Neural cell (in vitro differentiated cells): ENCODE measurements around the gene UIMC1. TPM values are rescaled to one million over a fixed set of nuclear protein-coding genes. Genes with fewer than 3 reads are reported as not detected.

Experiments used
- H2AFZ ChIP-seq: fragments of 200-600, 300-800 bp; sonication (generic), shearing (Covaris generic); 2 replicates; pipeline ENCODE4 v1.6.0; 2014; ENCODE audit warnings: low read depth, mild to moderate bottlenecking, antibody characterized with exemption, low read length, moderate library complexity
- H3F3A ChIP-seq: fragments of 200-600 bp; shearing (Covaris generic); 2 replicates; pipeline ENCODE4 v1.6.1; 2016; ENCODE audit warnings: mild to moderate bottlenecking, moderate library complexity, mixed read lengths, antibody characterized with exemption, low read length; ENCODE audit not compliant: insufficient read depth, poor library complexity, severe bottlenecking
- H3K27ac ChIP-seq: fragments of 200-600, 300-800 bp; sonication (generic), shearing (Covaris generic); 2 replicates; pipeline ENCODE4 v1.5.1; 2014; ENCODE audit warnings: mild to moderate bottlenecking, low read length, moderate library complexity
- H3K27me3 ChIP-seq: fragments of 300-800, 200-600 bp; sonication (generic), shearing (Covaris generic); 2 replicates; pipeline ENCODE4 v1.6.0; 2014; ENCODE audit warnings: mild to moderate bottlenecking, low read depth, low read length, moderate library complexity; ENCODE audit not compliant: insufficient read depth
- H3K36me3 ChIP-seq: fragments of 300-800, 200-600 bp; sonication (generic), shearing (Covaris generic); 2 replicates; pipeline ENCODE4 v1.5.1; 2014; ENCODE audit warnings: mild to moderate bottlenecking, antibody characterized with exemption, low read length, moderate library complexity; ENCODE audit not compliant: insufficient read depth
- H3K4me2 ChIP-seq: fragments of 300-800, 200-600 bp; sonication (generic), shearing (Covaris generic); 2 replicates; pipeline ENCODE4 v1.6.0; 2014; ENCODE audit warnings: mild to moderate bottlenecking, low read length
- H3K4me3 ChIP-seq: fragments of 300-800, 200-600 bp; sonication (generic), shearing (Covaris generic); 2 replicates; pipeline ENCODE4 v1.5.1; 2014; ENCODE audit warnings: mild to moderate bottlenecking, low read length, moderate library complexity
- H3K79me2 ChIP-seq: fragments of 200-600 bp; shearing (Covaris generic); replicated peaks from 2 replicates; pipeline ENCODE4 v1.6.0; 2014; ENCODE audit warnings: mild to moderate bottlenecking, low read length, moderate library complexity; ENCODE audit not compliant: insufficient read depth
- H3K9ac ChIP-seq: fragments of 300-800, 200-600 bp; sonication (generic), shearing (Covaris generic); 2 replicates; pipeline ENCODE4 v1.6.1; 2016; ENCODE audit warnings: mild to moderate bottlenecking, low read length, mixed read lengths
- H3K9me2 ChIP-seq: fragments of 200-600 bp; shearing (Covaris generic); 2 replicates; pipeline ENCODE4 v1.6.1; 2016; ENCODE audit warnings: mild to moderate bottlenecking, low read length, mixed read lengths; ENCODE audit not compliant: insufficient read depth
- H3K9me3 ChIP-seq: fragments of 200-600, 300-800 bp; sonication (generic), shearing (Covaris generic); 2 replicates; pipeline ENCODE4 v1.6.1; 2016; ENCODE audit warnings: mild to moderate bottlenecking, mixed run types, low read length, moderate library complexity, mixed read lengths
- H4K20me1 ChIP-seq: fragments of 200-600 bp; shearing (Covaris generic); 2 replicates; pipeline ENCODE4 v1.6.1; 2016; ENCODE audit warnings: mild to moderate bottlenecking, mixed run types; ENCODE audit not compliant: insufficient read depth
- EP300 ChIP-seq: fragments of 450-650 bp; conservative IDR thresholded peaks from 2 replicates; pipeline ENCODE4 v1.6.1; 2014; ENCODE audit warnings: antibody characterized with exemption, mild to moderate bottlenecking, moderate library complexity; ENCODE audit not compliant: poor library complexity, severe bottlenecking
- EZH2 ChIP-seq: fragments of 200-600, 300-800 bp; shearing (Covaris generic), sonication (generic); IDR thresholded peaks from 2 replicates; pipeline ENCODE4 v1.6.1; 2014; ENCODE audit warnings: antibody characterized with exemption, low read length, borderline replicate concordance, mild to moderate bottlenecking; ENCODE audit not compliant: insufficient read depth, poor library complexity, severe bottlenecking
- MXI1 ChIP-seq: fragments of 450-650 bp; conservative IDR thresholded peaks from 2 replicates; pipeline ENCODE4 v1.6.1; 2014; ENCODE audit warnings: antibody characterized with exemption, mild to moderate bottlenecking; ENCODE audit not compliant: poor library complexity, severe bottlenecking
- POLR2AphosphoS5 ChIP-seq: IDR thresholded peaks from 2 replicates; pipeline ENCODE4 v1.6.1; 2012
- RAD21 ChIP-seq: fragments of 450-650 bp; conservative IDR thresholded peaks from 2 replicates; pipeline ENCODE4 v1.6.1; 2014; ENCODE audit warnings: antibody characterized with exemption, mild to moderate bottlenecking, moderate library complexity
- SMC3 ChIP-seq: fragments of 450-650 bp; conservative IDR thresholded peaks from 2 replicates; pipeline ENCODE4 v1.6.1; 2014; ENCODE audit warnings: antibody characterized with exemption, mild to moderate bottlenecking, moderate library complexity; ENCODE audit not compliant: poor library complexity
- TAF1 ChIP-seq: IDR thresholded peaks from 2 replicates; pipeline ENCODE4 v1.6.1; 2012; ENCODE audit warnings: low read depth
- polyA plus RNA-seq: library from polyadenylated mRNA; depleted of rRNA; stranded (reverse); fragments of >200 nt; gene quantifications from 2 replicates; pipeline ENCODE4 v1.2.3, GENCODE V29; 2014
- TF ChIP-seq, protein P1 (sequence below): IDR thresholded peaks from 2 replicates; pipeline ENCODE4 v1.6.1; 2012; ENCODE audit warnings: borderline replicate concordance
- TF ChIP-seq, protein P2 (sequence below): fragments of 450-650 bp; IDR thresholded peaks from 2 replicates; pipeline ENCODE4 v1.5.1; 2014; ENCODE audit warnings: antibody characterized with exemption, mild to moderate bottlenecking, moderate library complexity; ENCODE audit not compliant: poor library complexity, severe bottlenecking

The UIMC1 gene
- polyA plus RNA-seq, 1 donor from 2014 or later = 74.0 TPM

DNA sequence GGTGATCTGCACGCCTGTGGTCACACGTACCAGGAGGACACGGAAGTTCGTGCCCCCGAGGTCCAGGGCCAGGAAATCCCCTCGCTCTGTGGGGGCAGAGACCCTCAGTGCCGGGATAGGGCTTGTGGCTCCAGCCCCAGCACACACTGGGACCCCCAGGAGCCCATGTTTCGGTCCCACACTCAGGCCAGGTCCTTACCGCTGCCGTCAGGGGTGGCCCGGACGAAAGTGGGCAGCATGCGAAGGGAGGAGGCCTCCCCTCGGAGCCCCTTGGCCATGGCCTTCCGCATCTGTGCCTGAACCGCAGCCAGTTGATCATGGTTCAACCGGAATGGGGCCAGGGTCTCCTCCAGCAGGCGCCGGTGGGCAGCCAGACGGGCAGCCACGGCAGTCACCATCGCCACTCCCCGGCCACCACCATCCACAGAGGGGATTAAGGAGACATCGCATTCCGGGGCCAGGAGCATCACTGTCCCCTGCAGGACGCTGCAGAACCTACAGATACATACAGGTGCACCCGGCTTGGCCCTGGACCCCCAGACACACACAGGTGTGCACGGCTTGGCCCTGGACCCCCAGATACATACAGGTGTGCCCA lies 119.2 kb downstream of the UIMC1 start:
- H3K4me3 ChIP-seq = no peak overlapping the region
- H3K27me3 ChIP-seq = no peaks in the 10 kb centered on the region
- no peak overlapping the region for H3K4me2 ChIP-seq
- no peak for TF ChIP-seq EZH2
- TF ChIP-seq, protein P1, sequence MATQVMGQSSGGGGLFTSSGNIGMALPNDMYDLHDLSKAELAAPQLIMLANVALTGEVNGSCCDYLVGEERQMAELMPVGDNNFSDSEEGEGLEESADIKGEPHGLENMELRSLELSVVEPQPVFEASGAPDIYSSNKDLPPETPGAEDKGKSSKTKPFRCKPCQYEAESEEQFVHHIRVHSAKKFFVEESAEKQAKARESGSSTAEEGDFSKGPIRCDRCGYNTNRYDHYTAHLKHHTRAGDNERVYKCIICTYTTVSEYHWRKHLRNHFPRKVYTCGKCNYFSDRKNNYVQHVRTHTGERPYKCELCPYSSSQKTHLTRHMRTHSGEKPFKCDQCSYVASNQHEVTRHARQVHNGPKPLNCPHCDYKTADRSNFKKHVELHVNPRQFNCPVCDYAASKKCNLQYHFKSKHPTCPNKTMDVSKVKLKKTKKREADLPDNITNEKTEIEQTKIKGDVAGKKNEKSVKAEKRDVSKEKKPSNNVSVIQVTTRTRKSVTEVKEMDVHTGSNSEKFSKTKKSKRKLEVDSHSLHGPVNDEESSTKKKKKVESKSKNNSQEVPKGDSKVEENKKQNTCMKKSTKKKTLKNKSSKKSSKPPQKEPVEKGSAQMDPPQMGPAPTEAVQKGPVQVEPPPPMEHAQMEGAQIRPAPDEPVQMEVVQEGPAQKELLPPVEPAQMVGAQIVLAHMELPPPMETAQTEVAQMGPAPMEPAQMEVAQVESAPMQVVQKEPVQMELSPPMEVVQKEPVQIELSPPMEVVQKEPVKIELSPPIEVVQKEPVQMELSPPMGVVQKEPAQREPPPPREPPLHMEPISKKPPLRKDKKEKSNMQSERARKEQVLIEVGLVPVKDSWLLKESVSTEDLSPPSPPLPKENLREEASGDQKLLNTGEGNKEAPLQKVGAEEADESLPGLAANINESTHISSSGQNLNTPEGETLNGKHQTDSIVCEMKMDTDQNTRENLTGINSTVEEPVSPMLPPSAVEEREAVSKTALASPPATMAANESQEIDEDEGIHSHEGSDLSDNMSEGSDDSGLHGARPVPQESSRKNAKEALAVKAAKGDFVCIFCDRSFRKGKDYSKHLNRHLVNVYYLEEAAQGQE = no peak
- no peak for TF ChIP-seq TAF1
- no peak for TF ChIP-seq MXI1
- TF ChIP-seq SMC3 = no peak
- TF ChIP-seq POLR2AphosphoS5 = no peak
- TF ChIP-seq EP300 = no peak
- no peak for TF ChIP-seq RAD21
- TF ChIP-seq, protein P2, sequence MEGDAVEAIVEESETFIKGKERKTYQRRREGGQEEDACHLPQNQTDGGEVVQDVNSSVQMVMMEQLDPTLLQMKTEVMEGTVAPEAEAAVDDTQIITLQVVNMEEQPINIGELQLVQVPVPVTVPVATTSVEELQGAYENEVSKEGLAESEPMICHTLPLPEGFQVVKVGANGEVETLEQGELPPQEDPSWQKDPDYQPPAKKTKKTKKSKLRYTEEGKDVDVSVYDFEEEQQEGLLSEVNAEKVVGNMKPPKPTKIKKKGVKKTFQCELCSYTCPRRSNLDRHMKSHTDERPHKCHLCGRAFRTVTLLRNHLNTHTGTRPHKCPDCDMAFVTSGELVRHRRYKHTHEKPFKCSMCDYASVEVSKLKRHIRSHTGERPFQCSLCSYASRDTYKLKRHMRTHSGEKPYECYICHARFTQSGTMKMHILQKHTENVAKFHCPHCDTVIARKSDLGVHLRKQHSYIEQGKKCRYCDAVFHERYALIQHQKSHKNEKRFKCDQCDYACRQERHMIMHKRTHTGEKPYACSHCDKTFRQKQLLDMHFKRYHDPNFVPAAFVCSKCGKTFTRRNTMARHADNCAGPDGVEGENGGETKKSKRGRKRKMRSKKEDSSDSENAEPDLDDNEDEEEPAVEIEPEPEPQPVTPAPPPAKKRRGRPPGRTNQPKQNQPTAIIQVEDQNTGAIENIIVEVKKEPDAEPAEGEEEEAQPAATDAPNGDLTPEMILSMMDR = no peak
- H3K36me3 ChIP-seq = no peaks in the 10 kb centered on the region
- H3F3A ChIP-seq = no peaks in the 10 kb centered on the region
- H3K9me2 ChIP-seq = no peaks in the 10 kb centered on the region
- no peak overlapping the region for H3K9ac ChIP-seq
- H3K79me2 ChIP-seq = no peaks in the 10 kb centered on the region
- no peaks in the 10 kb centered on the region for H4K20me1 ChIP-seq
- H2AFZ ChIP-seq = no peak overlapping the region
- no peak overlapping the region for H3K27ac ChIP-seq
- H3K9me3 ChIP-seq = no peaks in the 10 kb centered on the region

DNA sequence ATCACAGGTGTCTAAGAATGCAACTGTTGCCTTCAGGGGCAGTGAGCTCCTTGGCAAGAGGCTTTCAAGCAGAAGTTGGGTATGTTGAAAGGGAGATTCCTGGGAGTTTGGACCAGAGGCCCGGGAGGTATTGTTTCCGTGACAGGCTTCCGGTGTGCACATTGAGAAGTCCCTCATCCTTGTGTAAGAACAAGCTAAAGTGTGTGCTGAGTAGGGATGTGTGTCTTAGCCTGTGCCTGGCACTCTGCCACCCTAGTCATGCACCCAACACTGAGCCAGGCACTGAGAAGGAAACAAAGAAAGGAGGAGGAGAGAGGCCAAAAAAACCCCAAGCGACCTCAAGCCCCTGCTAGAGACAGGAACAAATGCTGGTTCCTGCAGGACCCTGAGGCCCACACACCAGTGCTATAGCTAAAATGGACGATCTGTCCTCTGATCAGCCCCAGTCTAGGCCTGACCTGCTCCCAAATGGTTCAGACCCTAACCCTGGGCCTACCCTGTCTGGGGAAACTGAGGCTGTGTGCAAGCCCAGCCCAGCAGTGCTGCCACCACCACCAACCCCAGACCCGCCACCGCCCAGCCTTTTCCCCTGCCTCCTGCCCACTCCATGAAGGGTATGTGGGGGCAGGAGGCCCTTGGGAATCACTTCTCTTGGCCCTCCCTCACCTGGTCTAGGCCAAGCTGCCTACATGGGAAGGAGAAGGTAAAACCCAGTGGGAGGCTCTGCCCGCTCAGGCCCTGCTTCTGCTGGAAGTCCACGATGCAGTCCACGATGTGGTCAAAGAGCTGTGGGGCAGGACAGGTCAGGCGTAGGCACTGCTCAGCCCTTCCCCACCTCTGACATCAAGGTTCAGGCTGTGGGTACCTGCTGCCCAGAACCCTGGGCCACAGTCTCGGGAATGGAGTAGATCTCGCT lies 120.0 kb downstream of the UIMC1 start:
- Histone ChIP-seq H3K79me2 (no peaks in the 10 kb centered on the region), H4K20me1 (no peaks in the 10 kb centered on the region), H2AFZ (no peak overlapping the region), H3K9me2 (no peaks in the 10 kb centered on the region), H3F3A (no peaks in the 10 kb centered on the region), H3K4me2 (no peak overlapping the region), H3K27me3 (no peaks in the 10 kb centered on the region), H3K9me3 (no peaks in the 10 kb centered on the region), H3K27ac (no peak overlapping the region), H3K9ac (no peak overlapping the region), H3K4me3 (no peak overlapping the region), H3K36me3 (no peaks in the 10 kb centered on the region)
- TF ChIP-seq MXI1 = no peak
- no peak for TF ChIP-seq EP300
- no peak for TF ChIP-seq POLR2AphosphoS5
- TF ChIP-seq SMC3 = no peak
- TF ChIP-seq RAD21 = no peak
- no peak for TF ChIP-seq EZH2
- TF ChIP-seq, protein P2 = no peak
- TF ChIP-seq, protein P1 = no peak
- no peak for TF ChIP-seq TAF1
